PC-9 (cell line): ENCODE results near the gene TAS2R20. TPM values are rescaled to one million over a fixed set of nuclear protein-coding genes. Genes with fewer than 3 reads are reported as not detected.
"Not testable (repeated sequence)": the region's sequence is repeated elsewhere in the genome, so short reads cannot be mapped to it uniquely, and the experiment has no call there.

Source experiments
- Bru-seq: library from RNA; stranded (reverse); fragments of 400-500 nt; gene quantifications from one replicate; lab custom pipeline; 2021; lab: Mats Ljungman, UMichigan
- BruChase-seq, 2 experiments: library from RNA; stranded (reverse); fragments of 400-500 nt; gene quantifications; one replicate each; lab custom pipeline; 2021; lab: Mats Ljungman, UMichigan
- BruUV-seq: library from RNA; stranded (reverse); fragments of 400-500 nt; replicated peaks from 2 replicates; lab custom pipeline; 2021; lab: Mats Ljungman, UMichigan
- CTCF ChIA-PET: fragments of 300-600 bp; sonication (Branson Sonifier 250); formaldehyde crosslinking; loops from one replicate; lab custom pipeline; 2022; ENCODE audit warnings: antibody characterized with exemption; lab: Charles Lee
- POLR2A ChIA-PET: fragments of 300-600 bp; sonication (Branson Sonifier 250); formaldehyde crosslinking; loops from one replicate; lab custom pipeline; 2022; ENCODE audit warnings: antibody characterized with exemption; ENCODE audit not compliant: unreplicated experiment; lab: Charles Lee
- DNase-seq, 2 experiments: peaks; one replicate each; pipeline versions ENCODE4 v3.0.0 to v3.0.0-alpha.2; 2015 to 2022; ENCODE audit warnings: mixed read lengths in 1 of 2
- H2AFZ ChIP-seq: fragments of 200-600 bp; sonication (generic); 2 replicates; pipeline ENCODE4 v1.8.1; 2017; ENCODE audit warnings: antibody characterized with exemption
- H3F3A ChIP-seq: fragments of 200-600 bp; sonication (generic); 2 replicates; pipeline ENCODE4 v1.8.1; 2017; ENCODE audit warnings: antibody characterized with exemption, mild to moderate bottlenecking, low read depth; ENCODE audit not compliant: insufficient read depth
- H3K27ac ChIP-seq: fragments of 200-600 bp; sonication (generic); 2 replicates; pipeline ENCODE4 v1.6.1; 2016; ENCODE audit warnings: mixed run types
- H3K27me3 ChIP-seq: fragments of 200-600 bp; sonication (generic); 2 replicates; pipeline ENCODE4 v1.6.1; 2016; ENCODE audit warnings: low read depth, mixed run types; ENCODE audit not compliant: insufficient read depth
- H3K36me3 ChIP-seq: fragments of 200-600 bp; sonication (generic); 2 replicates; pipeline ENCODE4 v1.6.1; 2016; ENCODE audit warnings: low read depth, mixed run types
- H3K4me1 ChIP-seq: fragments of 200-600 bp; sonication (generic); replicated peaks from 2 replicates; pipeline ENCODE4 v1.6.1; 2016; ENCODE audit warnings: mixed run types; ENCODE audit not compliant: insufficient read depth
- H3K4me2 ChIP-seq: fragments of 200-600 bp; sonication (generic); 2 replicates; pipeline ENCODE4 v1.6.1; 2017; ENCODE audit warnings: mixed run types
- H3K4me3 ChIP-seq: fragments of 200-600 bp; sonication (generic); 2 replicates; pipeline ENCODE4 v1.6.1; 2016; ENCODE audit warnings: mixed run types
- H3K79me2 ChIP-seq: fragments of 200-600 bp; sonication (generic); 2 replicates; pipeline ENCODE4 v1.6.1; 2017; ENCODE audit warnings: low read depth, mixed run types
- H3K9me2 ChIP-seq: fragments of 200-600 bp; sonication (generic); 2 replicates; pipeline ENCODE4 v1.8.1; 2017; ENCODE audit warnings: mild to moderate bottlenecking; ENCODE audit not compliant: insufficient read depth
- H3K9me3 ChIP-seq: fragments of 200-600 bp; sonication (generic); 2 replicates; pipeline ENCODE4 v1.8.1; 2016; ENCODE audit warnings: low read depth; ENCODE audit not compliant: insufficient read depth
- H4K20me1 ChIP-seq: fragments of 200-600 bp; sonication (generic); 2 replicates; pipeline ENCODE4 v1.8.1; 2017; ENCODE audit not compliant: insufficient read depth
- EZH2 ChIP-seq: fragments of 200-600 bp; sonication (generic); IDR thresholded peaks from 2 replicates; pipeline ENCODE4 v1.8.0; 2017; ENCODE audit warnings: antibody characterized with exemption, low read depth
- intact Hi-C: fragments of 100-400 bp; cut with micrococcal nuclease; formaldehyde crosslinking; loops from one replicate; pipeline ENCODE4 v1.10.0; 2022; ENCODE audit not compliant: unreplicated experiment
- long read RNA-seq: library from polyadenylated mRNA; stranded (forward); transcript quantifications from one replicate; pipeline ENCODE4 v2.0.0, GENCODE V29; 2022
- total RNA-seq: library from RNA; stranded (reverse); gene quantifications from 2 replicates; pipeline ENCODE4 v1.2.3, GENCODE V29; 2021
- TF ChIP-seq, protein P1 (sequence below): fragments of 200-600 bp; sonication (generic); conservative IDR thresholded peaks from 2 replicates; pipeline ENCODE4 v1.6.1; 2017; ENCODE audit warnings: mixed run types, antibody characterized with exemption, mild to moderate bottlenecking, moderate library complexity

TAS2R20 gene
- total RNA-seq (1.8 and 2.6 TPM in 2 replicates), Bru-seq, nascent RNA (percentile 87 among the genes with signal in this experiment), BruChase-seq, experiment 1, labeled RNA remaining after a 2-hour chase (percentile 91 among the genes with signal in this experiment), BruChase-seq, experiment 2, labeled RNA remaining after a 6-hour chase (percentile 74 among the genes with signal in this experiment)
- long read RNA-seq, partial matches to known transcripts = 0 of 1 reads
- long read RNA-seq, other reads (novel, unspliced or antisense) = 0 of 1 reads

GRCh38 chr12:10998204-10998603, at the start of gene TAS2R20:
Gene TAS2R20 (minus strand): TSS chr12:10998304. CDS start chr12:10997875, 429 bp downstream.
- no peaks in the 10 kb centered on the region for H3K79me2 ChIP-seq
- no peak within 1 kb of the TSS for H3K4me2 ChIP-seq
- no peaks in the 10 kb centered on the region for H4K20me1 ChIP-seq
- no peaks in the 10 kb centered on the region for H3K4me1 ChIP-seq
- H2AFZ ChIP-seq = no peak within 1 kb of the TSS
- POLR2A ChIA-PET = no interaction called here
- H3K27me3 ChIP-seq = no peaks in the 10 kb centered on the region
- H3K36me3 ChIP-seq = no peaks in the 10 kb centered on the region
- no peak within 1 kb of the TSS for H3K27ac ChIP-seq
- no peaks in the 10 kb centered on the region for H3F3A ChIP-seq
- TF ChIP-seq EZH2 = no peak
- TF ChIP-seq, protein P1, sequence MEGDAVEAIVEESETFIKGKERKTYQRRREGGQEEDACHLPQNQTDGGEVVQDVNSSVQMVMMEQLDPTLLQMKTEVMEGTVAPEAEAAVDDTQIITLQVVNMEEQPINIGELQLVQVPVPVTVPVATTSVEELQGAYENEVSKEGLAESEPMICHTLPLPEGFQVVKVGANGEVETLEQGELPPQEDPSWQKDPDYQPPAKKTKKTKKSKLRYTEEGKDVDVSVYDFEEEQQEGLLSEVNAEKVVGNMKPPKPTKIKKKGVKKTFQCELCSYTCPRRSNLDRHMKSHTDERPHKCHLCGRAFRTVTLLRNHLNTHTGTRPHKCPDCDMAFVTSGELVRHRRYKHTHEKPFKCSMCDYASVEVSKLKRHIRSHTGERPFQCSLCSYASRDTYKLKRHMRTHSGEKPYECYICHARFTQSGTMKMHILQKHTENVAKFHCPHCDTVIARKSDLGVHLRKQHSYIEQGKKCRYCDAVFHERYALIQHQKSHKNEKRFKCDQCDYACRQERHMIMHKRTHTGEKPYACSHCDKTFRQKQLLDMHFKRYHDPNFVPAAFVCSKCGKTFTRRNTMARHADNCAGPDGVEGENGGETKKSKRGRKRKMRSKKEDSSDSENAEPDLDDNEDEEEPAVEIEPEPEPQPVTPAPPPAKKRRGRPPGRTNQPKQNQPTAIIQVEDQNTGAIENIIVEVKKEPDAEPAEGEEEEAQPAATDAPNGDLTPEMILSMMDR = no peak
- H3K4me3 ChIP-seq = no peak within 1 kb of the TSS
- no peak for DNase-seq
- intact Hi-C loops = no loop called here
- no peaks in the 10 kb centered on the region for H3K9me3 ChIP-seq
- CTCF ChIA-PET = no interaction called here
- no peaks in the 10 kb centered on the region for H3K9me2 ChIP-seq
- BruUV-seq = no TSS peak

DNA sequence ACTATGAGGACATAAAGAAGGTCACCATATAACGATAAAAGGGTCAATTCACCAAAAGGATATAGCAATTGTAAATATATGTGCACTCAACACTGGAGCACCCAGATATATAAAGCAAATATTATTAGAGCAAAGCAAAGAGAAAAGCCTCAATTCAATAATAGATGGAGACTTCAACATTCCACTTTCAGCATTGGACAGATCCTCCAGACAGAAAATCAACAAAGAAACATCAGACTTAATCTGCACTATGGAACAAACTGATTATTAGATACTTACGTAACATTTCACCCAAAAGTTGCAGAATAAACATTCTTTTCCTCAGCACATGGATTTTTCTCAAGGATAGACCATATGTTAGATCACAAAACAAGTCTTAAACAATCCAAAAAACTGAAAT, 43.3 kb upstream of the TAS2R20 start:
- POLR2A ChIA-PET, H3K4me2 ChIP-seq, H2AFZ ChIP-seq, H3K27ac ChIP-seq, H4K20me1 ChIP-seq, H3K4me3 ChIP-seq, H3K9me2 ChIP-seq, BruUV-seq, H3K4me1 ChIP-seq, H3F3A ChIP-seq, H3K79me2 ChIP-seq, H3K36me3 ChIP-seq, H3K27me3 ChIP-seq, intact Hi-C loops, H3K9me3 ChIP-seq, DNase-seq: not testable (repeated sequence)
- CTCF ChIA-PET = interaction anchor here (0.7 kb wide), 1 partner anchor 778 kb away, joined by 5 read pairs; no protein-coding TSS in a partner anchor

DNA sequence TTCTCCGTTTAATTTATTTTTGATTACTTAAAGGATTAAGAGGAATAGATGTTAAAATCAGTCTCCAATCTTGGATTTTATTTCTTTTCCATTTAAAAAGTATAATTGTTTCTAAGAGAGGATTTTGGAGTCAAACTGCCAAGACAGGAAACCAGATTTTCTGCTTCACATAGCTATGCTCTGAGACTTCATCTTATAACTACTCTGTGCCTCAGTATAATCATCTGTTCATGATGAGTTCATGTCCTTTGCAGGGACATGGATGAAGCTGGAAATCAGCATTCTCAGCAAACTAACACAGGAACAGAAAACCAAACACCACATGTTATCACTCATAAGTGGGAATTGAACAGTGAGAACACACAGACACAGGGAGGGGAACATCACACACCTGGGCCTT, 42.1 kb upstream of the TAS2R20 start:
- H3K79me2 ChIP-seq = no peaks in the 10 kb centered on the region
- H3K36me3 ChIP-seq = 0 out of 2 replicates have a peak, but pooled peaks cover 6% of the 10 kb centered on the region
- BruUV-seq = no TSS peak
- CTCF ChIA-PET = no interaction called here
- H3K4me1 ChIP-seq = no peaks in the 10 kb centered on the region
- no peaks in the 10 kb centered on the region for H3K9me3 ChIP-seq
- no peaks in the 10 kb centered on the region for H3K27me3 ChIP-seq
- H3K9me2 ChIP-seq = no peaks in the 10 kb centered on the region
- DNase-seq = no peak
- no peaks in the 10 kb centered on the region for H3F3A ChIP-seq
- H3K4me2 ChIP-seq = no peak overlapping the region
- no peak overlapping the region for H3K4me3 ChIP-seq
- no peaks in the 10 kb centered on the region for H4K20me1 ChIP-seq
- H2AFZ ChIP-seq = no peak overlapping the region
- intact Hi-C loops = no loop called here
- no peak overlapping the region for H3K27ac ChIP-seq
- no peak for TF ChIP-seq EZH2
- TF ChIP-seq, protein P1 = no peak
- POLR2A ChIA-PET = no interaction called here
